ENCODE measurements around the gene SMPDL3B.

DNA sequence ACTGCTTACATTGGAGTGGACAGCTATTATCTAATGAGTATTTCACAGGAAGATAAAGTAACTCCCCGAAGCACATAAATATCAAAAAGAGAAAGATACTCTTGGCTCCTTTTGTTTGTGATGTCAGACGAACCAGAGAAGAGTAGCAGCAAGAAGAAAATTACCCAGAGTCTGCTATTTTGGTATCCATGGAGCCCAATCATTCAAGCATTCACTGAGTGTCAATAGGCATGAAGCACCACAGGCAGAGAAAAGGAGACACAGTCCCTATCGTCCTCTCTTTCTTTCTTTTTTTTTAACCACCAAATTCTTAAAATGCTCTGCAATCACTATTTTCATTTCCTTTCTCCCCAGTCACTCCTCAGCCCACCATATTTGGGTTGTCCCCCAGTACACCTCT, 40.3 kb upstream of the SMPDL3B start:
- TF ChIP-seq, protein P1, sequence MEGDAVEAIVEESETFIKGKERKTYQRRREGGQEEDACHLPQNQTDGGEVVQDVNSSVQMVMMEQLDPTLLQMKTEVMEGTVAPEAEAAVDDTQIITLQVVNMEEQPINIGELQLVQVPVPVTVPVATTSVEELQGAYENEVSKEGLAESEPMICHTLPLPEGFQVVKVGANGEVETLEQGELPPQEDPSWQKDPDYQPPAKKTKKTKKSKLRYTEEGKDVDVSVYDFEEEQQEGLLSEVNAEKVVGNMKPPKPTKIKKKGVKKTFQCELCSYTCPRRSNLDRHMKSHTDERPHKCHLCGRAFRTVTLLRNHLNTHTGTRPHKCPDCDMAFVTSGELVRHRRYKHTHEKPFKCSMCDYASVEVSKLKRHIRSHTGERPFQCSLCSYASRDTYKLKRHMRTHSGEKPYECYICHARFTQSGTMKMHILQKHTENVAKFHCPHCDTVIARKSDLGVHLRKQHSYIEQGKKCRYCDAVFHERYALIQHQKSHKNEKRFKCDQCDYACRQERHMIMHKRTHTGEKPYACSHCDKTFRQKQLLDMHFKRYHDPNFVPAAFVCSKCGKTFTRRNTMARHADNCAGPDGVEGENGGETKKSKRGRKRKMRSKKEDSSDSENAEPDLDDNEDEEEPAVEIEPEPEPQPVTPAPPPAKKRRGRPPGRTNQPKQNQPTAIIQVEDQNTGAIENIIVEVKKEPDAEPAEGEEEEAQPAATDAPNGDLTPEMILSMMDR (IDR thresholded peaks at IDR 0.05; ENCODE audit: poor library complexity, severe bottlenecking): no peak
- TF ChIP-seq, protein P2, sequence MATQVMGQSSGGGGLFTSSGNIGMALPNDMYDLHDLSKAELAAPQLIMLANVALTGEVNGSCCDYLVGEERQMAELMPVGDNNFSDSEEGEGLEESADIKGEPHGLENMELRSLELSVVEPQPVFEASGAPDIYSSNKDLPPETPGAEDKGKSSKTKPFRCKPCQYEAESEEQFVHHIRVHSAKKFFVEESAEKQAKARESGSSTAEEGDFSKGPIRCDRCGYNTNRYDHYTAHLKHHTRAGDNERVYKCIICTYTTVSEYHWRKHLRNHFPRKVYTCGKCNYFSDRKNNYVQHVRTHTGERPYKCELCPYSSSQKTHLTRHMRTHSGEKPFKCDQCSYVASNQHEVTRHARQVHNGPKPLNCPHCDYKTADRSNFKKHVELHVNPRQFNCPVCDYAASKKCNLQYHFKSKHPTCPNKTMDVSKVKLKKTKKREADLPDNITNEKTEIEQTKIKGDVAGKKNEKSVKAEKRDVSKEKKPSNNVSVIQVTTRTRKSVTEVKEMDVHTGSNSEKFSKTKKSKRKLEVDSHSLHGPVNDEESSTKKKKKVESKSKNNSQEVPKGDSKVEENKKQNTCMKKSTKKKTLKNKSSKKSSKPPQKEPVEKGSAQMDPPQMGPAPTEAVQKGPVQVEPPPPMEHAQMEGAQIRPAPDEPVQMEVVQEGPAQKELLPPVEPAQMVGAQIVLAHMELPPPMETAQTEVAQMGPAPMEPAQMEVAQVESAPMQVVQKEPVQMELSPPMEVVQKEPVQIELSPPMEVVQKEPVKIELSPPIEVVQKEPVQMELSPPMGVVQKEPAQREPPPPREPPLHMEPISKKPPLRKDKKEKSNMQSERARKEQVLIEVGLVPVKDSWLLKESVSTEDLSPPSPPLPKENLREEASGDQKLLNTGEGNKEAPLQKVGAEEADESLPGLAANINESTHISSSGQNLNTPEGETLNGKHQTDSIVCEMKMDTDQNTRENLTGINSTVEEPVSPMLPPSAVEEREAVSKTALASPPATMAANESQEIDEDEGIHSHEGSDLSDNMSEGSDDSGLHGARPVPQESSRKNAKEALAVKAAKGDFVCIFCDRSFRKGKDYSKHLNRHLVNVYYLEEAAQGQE (IDR thresholded peaks at IDR 0.05; ENCODE audit: borderline replicate concordance): no peak
- no peak for TF ChIP-seq POLR2AphosphoS5 (IDR thresholded peaks at IDR 0.05)
- no peak for TF ChIP-seq TAF1 (IDR thresholded peaks at IDR 0.05; ENCODE audit: low read depth)
- no peak for TF ChIP-seq EP300 (conservative IDR thresholded peaks at IDR 0.05; ENCODE audit: poor library complexity, severe bottlenecking)
- TF ChIP-seq EZH2 (IDR thresholded peaks at IDR 0.05; ENCODE audit: borderline replicate concordance, insufficient read depth, low read length, poor library complexity, severe bottlenecking): no peak
- no peak for TF ChIP-seq RAD21 (conservative IDR thresholded peaks at IDR 0.05)
- no peak for TF ChIP-seq SMC3 (conservative IDR thresholded peaks at IDR 0.05; ENCODE audit: poor library complexity)
- no peak for TF ChIP-seq MXI1 (conservative IDR thresholded peaks at IDR 0.05; ENCODE audit: poor library complexity, severe bottlenecking)

Measured in neural cell (in vitro differentiated cells).